H54 (cell line): ENCODE data around the gene TRIP6.

Source experiments
- DNase-seq: peaks from one replicate; pipeline ENCODE4 v3.0.0; 2011; ENCODE audit warnings: low spot score, mixed read lengths; ENCODE audit not compliant: insufficient read length
- FAIRE-seq: peaks from 3 replicates; lab custom pipeline; 2011; peaks lifted over from hg19 to GRCh38; lab: Jason Lieb, UNC
- POLR2A ChIP-seq: IDR thresholded peaks from 2 replicates; pipeline ENCODE4 v1.6.1; 2011; ENCODE audit warnings: low read depth, mild to moderate bottlenecking, low read length

TRIP6 gene

GRCh38 chr7:100827330-100828226, 39.6 kb upstream of the TRIP6 start, which contains the start of gene EPHB4:
Gene EPHB4, minus strand, starts transcription at chr7:100827523. Its CDS starts 493 bp downstream, at chr7:100827030.
- DNase-seq (peak; percentile 81), FAIRE-seq (no peak)
- TF ChIP-seq POLR2A = peak; percentile 39; the same call in 1 of the 2 replicates

- TF ChIP-seq POLR2A = no peak
- FAIRE-seq = no peak
- DNase-seq = no peak
Observed at GRCh38 chr7:100829150-100829716, 38.0 kb upstream of the TRIP6 start.

GRCh38 chr7:100830396-100830795, 36.8 kb upstream of the TRIP6 start:
- no peak for TF ChIP-seq POLR2A
- DNase-seq (no peak), FAIRE-seq (no peak)

GRCh38 chr7:100832281-100832633, 34.9 kb upstream of the TRIP6 start:
- FAIRE-seq = no peak

GRCh38 chr7:100835903-100836811, 31.0 kb upstream of the TRIP6 start:
- FAIRE-seq (no peak), DNase-seq (no peak)
- TF ChIP-seq POLR2A = no peak

More at GRCh38 chr7:100832281-100832633, 34.9 kb upstream of the TRIP6 start:
- TF ChIP-seq POLR2A = no peak
- DNase-seq = no peak

- no peak for DNase-seq
- no peak for FAIRE-seq
- TF ChIP-seq POLR2A = no peak
Observed at GRCh38 chr7:100836812-100837098, 30.4 kb upstream of the TRIP6 start.

GRCh38 chr7:100837099-100837836, 29.9 kb upstream of the TRIP6 start:
- FAIRE-seq (no peak), DNase-seq (peak; percentile 72)
- peak; percentile 54; the same call in 1 of the 2 replicates for TF ChIP-seq POLR2A

- no peak for TF ChIP-seq POLR2A
- FAIRE-seq = no peak
- DNase-seq = no peak
Observed at GRCh38 chr7:100839361-100839760, 27.8 kb upstream of the TRIP6 start.

GRCh38 chr7:100840470-100841100, 26.6 kb upstream of the TRIP6 start:
- FAIRE-seq = no peak

GRCh38 chr7:100847360-100847759, 19.8 kb upstream of the TRIP6 start:
- FAIRE-seq (no peak), DNase-seq (no peak)
- TF ChIP-seq POLR2A = no peak

More at GRCh38 chr7:100840470-100841100, 26.6 kb upstream of the TRIP6 start:
- TF ChIP-seq POLR2A = no peak
- DNase-seq = no peak

GRCh38 chr7:100852048-100852872, 14.9 kb upstream of the TRIP6 start, which contains the start of gene SLC12A9:
Gene SLC12A9, plus strand, starts transcription at chr7:100852713. Its CDS starts 1,485 bp downstream, at chr7:100854198.
- peak; percentile 96 for DNase-seq
- no peak for FAIRE-seq
- peak; percentile 55 for TF ChIP-seq POLR2A
